ENCODE measurements around the gene FIBP. TPM values are rescaled to one million over a fixed set of nuclear protein-coding genes. Genes with fewer than 3 reads are reported as not detected.

The FIBP gene
- polyA plus RNA-seq, 1 donor from 2014 or later: 248 TPM

GRCh38 chr11:65880844-65881421, 7.3 kb downstream of the FIBP start:
- H3F3A ChIP-seq (ENCODE audit: insufficient read depth, low read length, poor library complexity, severe bottlenecking): no peaks in the 10 kb centered on the region
- no peaks in the 10 kb centered on the region for H3K9me2 ChIP-seq (ENCODE audit: insufficient read depth, low read length)
- H2AFZ ChIP-seq (ENCODE audit: low read depth, low read length): no peak overlapping the region
- no peak overlapping the region for H3K4me2 ChIP-seq (ENCODE audit: low read length)
- peaks cover 8% of the 10 kb centered on the region for H3K79me2 ChIP-seq (replicated peaks; ENCODE audit: insufficient read depth, low read length)
- TF ChIP-seq REST (IDR thresholded peaks at IDR 0.05; ENCODE audit: borderline replicate concordance) (no peak), MXI1 (conservative IDR thresholded peaks at IDR 0.05; ENCODE audit: poor library complexity, severe bottlenecking) (no peak), TAF1 (IDR thresholded peaks at IDR 0.05; ENCODE audit: low read depth) (no peak), SMC3 (conservative IDR thresholded peaks at IDR 0.05; ENCODE audit: poor library complexity) (no peak), EP300 (conservative IDR thresholded peaks at IDR 0.05; ENCODE audit: poor library complexity, severe bottlenecking) (no peak)
- no peak overlapping the region for H3K4me3 ChIP-seq (ENCODE audit: low read length)
- no peak overlapping the region for H3K27ac ChIP-seq (ENCODE audit: low read length)
- no peaks in the 10 kb centered on the region for H4K20me1 ChIP-seq (ENCODE audit: insufficient read depth)
- no peaks in the 10 kb centered on the region for H3K9me3 ChIP-seq (ENCODE audit: low read length)
- no peaks in the 10 kb centered on the region for H3K36me3 ChIP-seq (ENCODE audit: insufficient read depth, low read length)
- no peaks in the 10 kb centered on the region for H3K27me3 ChIP-seq (ENCODE audit: insufficient read depth, low read depth, low read length)
- no peak overlapping the region for H3K9ac ChIP-seq (ENCODE audit: low read length)

- Histone ChIP-seq H3K4me3 (ENCODE audit: low read length) (no peak overlapping the region), H3K27ac (ENCODE audit: low read length) (no peak overlapping the region), H3F3A (ENCODE audit: insufficient read depth, low read length, poor library complexity, severe bottlenecking) (no peaks in the 10 kb centered on the region), H3K79me2 (replicated peaks; ENCODE audit: insufficient read depth, low read length) (peaks cover 3% of the 10 kb centered on the region), H3K27me3 (ENCODE audit: insufficient read depth, low read depth, low read length) (no peaks in the 10 kb centered on the region), H2AFZ (ENCODE audit: low read depth, low read length) (no peak overlapping the region), H4K20me1 (ENCODE audit: insufficient read depth) (no peaks in the 10 kb centered on the region), H3K9ac (ENCODE audit: low read length) (no peak overlapping the region), H3K4me2 (ENCODE audit: low read length) (no peak overlapping the region), H3K9me2 (ENCODE audit: insufficient read depth, low read length) (no peaks in the 10 kb centered on the region), H3K36me3 (ENCODE audit: insufficient read depth, low read length) (no peaks in the 10 kb centered on the region), H3K9me3 (ENCODE audit: low read length) (no peaks in the 10 kb centered on the region)
- TF ChIP-seq REST (IDR thresholded peaks at IDR 0.05; ENCODE audit: borderline replicate concordance) (no peak), MXI1 (conservative IDR thresholded peaks at IDR 0.05; ENCODE audit: poor library complexity, severe bottlenecking) (no peak), POLR2AphosphoS5 (IDR thresholded peaks at IDR 0.05) (no peak), RAD21 (conservative IDR thresholded peaks at IDR 0.05) (no peak)
These were observed 8.2 kb downstream of the FIBP start for GRCh38 chr11:65880027-65880426.

Measured in neural cell (in vitro differentiated cells).